GM23248 (cell line): ENCODE measurements around the gene SEL1L. TPM values are rescaled to one million over a fixed set of nuclear protein-coding genes. Genes with fewer than 3 reads are reported as not detected.
"Not testable (repeated sequence)": the region's sequence is repeated elsewhere in the genome, so short reads cannot be mapped to it uniquely, and the experiment has no call there.

ENCODE experiments used
- DNase-seq: peaks from one replicate; pipeline ENCODE4 v3.0.0-alpha.2; 2015
- H2AFZ ChIP-seq: fragments of 200-600 bp; sonication (generic); 2 replicates; pipeline ENCODE4 v1.6.1; 2016; ENCODE audit warnings: antibody characterized with exemption
- H3F3A ChIP-seq: fragments of 200-600 bp; sonication (generic); 2 replicates; pipeline ENCODE4 v1.6.1; 2016; ENCODE audit warnings: mild to moderate bottlenecking, antibody characterized with exemption, mixed run types; ENCODE audit not compliant: insufficient read depth
- H3K27ac ChIP-seq: fragments of 200-600 bp; sonication (generic); 2 replicates; pipeline ENCODE4 v1.5.1; 2016; ENCODE audit warnings: mild to moderate bottlenecking
- H3K27me3 ChIP-seq: fragments of 200-600 bp; sonication (generic); replicated peaks from 2 replicates; pipeline ENCODE4 v1.6.1; 2016; ENCODE audit warnings: mild to moderate bottlenecking; ENCODE audit not compliant: insufficient read depth
- H3K36me3 ChIP-seq: fragments of 200-600 bp; sonication (generic); 2 replicates; pipeline ENCODE4 v1.6.1; 2016; ENCODE audit warnings: low read depth, mild to moderate bottlenecking
- H3K4me1 ChIP-seq: fragments of 200-600 bp; sonication (generic); 2 replicates; pipeline ENCODE4 v1.6.1; 2016; ENCODE audit warnings: mild to moderate bottlenecking; ENCODE audit not compliant: insufficient read depth
- H3K4me2 ChIP-seq: fragments of 200-600 bp; sonication (generic); one replicate; pipeline ENCODE4 v1.6.1; 2016; ENCODE audit warnings: mild to moderate bottlenecking; ENCODE audit not compliant: unreplicated experiment
- H3K4me3 ChIP-seq: fragments of 200-600 bp; sonication (generic); 2 replicates; pipeline ENCODE4 v1.5.1; 2016; ENCODE audit warnings: mild to moderate bottlenecking
- H3K79me2 ChIP-seq: fragments of 200-600 bp; sonication (generic); 2 replicates; pipeline ENCODE4 v1.6.1; 2016; ENCODE audit warnings: mild to moderate bottlenecking; ENCODE audit not compliant: insufficient read depth
- H3K9ac ChIP-seq: fragments of 200-600 bp; sonication (generic); 2 replicates; pipeline ENCODE4 v1.6.1; 2016; ENCODE audit warnings: mild to moderate bottlenecking
- H3K9me2 ChIP-seq: fragments of 200-600 bp; sonication (generic); 2 replicates; pipeline ENCODE4 v1.6.1; 2016; ENCODE audit warnings: mixed run types, mild to moderate bottlenecking, moderate library complexity; ENCODE audit not compliant: insufficient read depth
- H3K9me3 ChIP-seq: fragments of 200-600 bp; sonication (generic); one replicate; pipeline ENCODE4 v1.6.1; 2017; ENCODE audit warnings: low read depth
- H4K20me1 ChIP-seq: fragments of 200-600 bp; sonication (generic); 2 replicates; pipeline ENCODE4 v1.6.0; 2016; ENCODE audit not compliant: insufficient read depth
- EZH2 ChIP-seq: fragments of 200-600 bp; sonication (generic); IDR thresholded peaks from 2 replicates; pipeline ENCODE4 v1.6.1; 2018; ENCODE audit warnings: antibody characterized with exemption, mild to moderate bottlenecking; ENCODE audit not compliant: insufficient read depth, poor library complexity, severe bottlenecking
- EZH2phosphoT487 ChIP-seq: fragments of 200-600 bp; sonication (generic); IDR thresholded peaks from 2 replicates; pipeline ENCODE4 v1.6.1; 2018; ENCODE audit warnings: antibody characterized with exemption, moderate library complexity, mild to moderate bottlenecking, low read depth; ENCODE audit not compliant: insufficient read depth
- WGBS, 2 experiments: methylation state at CpG; one replicate each; pipeline ENCODE4 v1.1.6; 2015 to 2017; ENCODE audit warnings: low lambda C conversion rate in 2 of 2, low coverage in 1 of 2; ENCODE audit errors: missing lambda C conversion rate in 2 of 2; 5-methylcytosine and 5-hydroxymethylcytosine counted together
- in situ Hi-C: fragments of 300-500 bp; cut with MboI; formaldehyde crosslinking; loops from 2 replicates; pipeline ENCODE4 v1.15.0; 2020
- polyA plus RNA-seq: library from polyadenylated mRNA; unstranded; fragments of >200 nt; fragmentation: Nextera tagmentation; extraction: Ambion mirVana; gene quantifications from 2 replicates; pipeline ENCODE4 v1.2.1, GENCODE V29; 2016
- total RNA-seq: library from RNA; depleted of rRNA; stranded (reverse); fragments of >200 nt; shearing (Covaris generic); gene quantifications from 2 replicates; pipeline ENCODE4 v1.2.3, GENCODE V29; 2014

The SEL1L gene
- total and polyA plus RNA-seq, 2 experiments from 2014 or later, result 49.4 to 69.2 TPM

GRCh38 chr14:81473456-81474147 lies 60.1 kb downstream of the SEL1L start:
- Histone ChIP-seq H3K27ac (no peak overlapping the region), H3K4me1 (no peaks in the 10 kb centered on the region), H3K9me2 (no peaks in the 10 kb centered on the region), H3K9me3 (no peaks in the 10 kb centered on the region), H3K36me3 (peaks cover 36% of the 10 kb centered on the region), H3K9ac (no peak overlapping the region), H2AFZ (no peak overlapping the region), H4K20me1 (no peaks in the 10 kb centered on the region), H3K27me3 (no peaks in the 10 kb centered on the region), H3K4me3 (no peak overlapping the region), H3K79me2 (no peaks in the 10 kb centered on the region), H3F3A (no peaks in the 10 kb centered on the region), H3K4me2 (no peak overlapping the region)
- WGBS, 2 experiments, result 50 to 58% methylated on average over 3 of the region's 3 CpGs
- DNase-seq, result no peak
- TF ChIP-seq EZH2 (no peak), EZH2phosphoT487 (no peak)
- in situ Hi-C loops, result loop anchor here (25.0 kb wide), 1 partner anchor 486 kb away; no protein-coding TSS in a partner anchor

DNA sequence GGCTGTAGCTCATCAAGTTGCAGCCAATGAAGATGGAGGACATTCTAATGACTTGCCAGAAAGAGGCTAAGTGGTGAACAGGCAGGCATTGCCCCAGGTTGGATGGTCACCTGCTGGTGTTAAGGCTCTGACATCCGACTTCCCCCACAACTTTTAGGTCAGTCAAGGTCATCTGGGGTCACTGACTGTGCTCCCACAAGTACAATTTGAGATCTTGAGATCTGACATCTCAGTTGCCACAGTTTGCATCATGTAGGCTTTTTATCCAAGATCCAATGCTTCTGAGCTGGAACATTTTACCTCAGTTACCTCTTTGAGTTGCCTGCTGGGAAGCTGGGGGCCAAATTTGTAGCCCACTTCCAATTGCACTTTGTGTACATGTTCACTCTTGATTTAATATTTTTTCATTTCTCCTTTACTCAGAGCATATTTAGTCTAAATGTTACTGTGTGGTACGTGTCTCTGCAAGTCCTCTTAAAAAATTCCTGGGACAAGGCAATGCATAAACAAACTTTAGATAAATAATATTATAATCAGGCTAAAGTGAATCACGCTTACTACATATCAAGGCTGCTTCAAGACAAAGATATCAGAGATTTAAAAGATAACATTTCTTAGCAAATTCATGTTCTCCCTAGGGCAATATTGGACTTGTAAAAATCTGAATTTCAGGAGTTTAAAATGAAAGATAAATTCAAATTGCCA lies 61.4 kb downstream of the SEL1L start:
- in situ Hi-C loops, result loop anchor here (25.0 kb wide), 1 partner anchor 485 kb away; no protein-coding TSS in a partner anchor
- no peaks in the 10 kb centered on the region for H3K79me2 ChIP-seq
- no peaks in the 10 kb centered on the region for H3K4me1 ChIP-seq
- TF ChIP-seq EZH2phosphoT487 (no peak), EZH2 (no peak)
- no peaks in the 10 kb centered on the region for H4K20me1 ChIP-seq
- H3K9me2 ChIP-seq, result no peaks in the 10 kb centered on the region
- peaks cover 28% of the 10 kb centered on the region for H3K36me3 ChIP-seq
- no peaks in the 10 kb centered on the region for H3K9me3 ChIP-seq
- no peak overlapping the region for H3K4me3 ChIP-seq
- DNase-seq, result no peak
- H2AFZ ChIP-seq, result no peak overlapping the region
- no peaks in the 10 kb centered on the region for H3F3A ChIP-seq
- 77 to 81% methylated on average over 3 of the region's 3 CpGs for WGBS, 2 experiments
- no peak overlapping the region for H3K4me2 ChIP-seq
- H3K9ac ChIP-seq, result no peak overlapping the region
- no peak overlapping the region for H3K27ac ChIP-seq
- H3K27me3 ChIP-seq, result no peaks in the 10 kb centered on the region

DNA sequence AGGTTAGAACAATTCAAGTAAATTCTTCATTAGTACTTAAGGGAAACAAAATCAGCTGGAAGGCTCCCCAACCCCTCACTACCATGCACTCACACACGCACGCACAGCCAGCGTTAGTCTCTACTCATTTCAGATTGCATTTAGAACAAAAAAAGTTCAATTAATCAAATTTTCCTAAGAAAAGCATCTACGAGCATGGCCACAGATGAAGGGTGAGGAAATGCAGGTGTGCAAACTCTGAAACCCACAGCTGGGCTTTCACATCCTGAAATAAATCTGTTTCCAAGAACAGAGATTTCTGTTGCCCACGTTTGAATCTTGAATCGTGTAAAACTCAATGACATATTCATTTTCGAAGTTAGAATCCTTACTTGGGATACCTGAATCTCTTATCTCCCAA lies 62.6 kb downstream of the SEL1L start:
- no peaks in the 10 kb centered on the region for H3K9me2 ChIP-seq
- H3K9me3 ChIP-seq, result no peaks in the 10 kb centered on the region
- no peaks in the 10 kb centered on the region for H3K4me1 ChIP-seq
- H3K79me2 ChIP-seq, result no peaks in the 10 kb centered on the region
- H3K27ac ChIP-seq, result no peak overlapping the region
- TF ChIP-seq EZH2phosphoT487 (no peak), EZH2 (no peak)
- H3K4me3 ChIP-seq, result no peak overlapping the region
- H3K27me3 ChIP-seq, result no peaks in the 10 kb centered on the region; the same call in 1 of the 2 replicates
- no peak for DNase-seq
- H3K4me2 ChIP-seq, result no peak overlapping the region
- in situ Hi-C loops, result loop anchor here (25.0 kb wide), 1 partner anchor 484 kb away; no protein-coding TSS in a partner anchor
- 73 to 75% methylated on average over 7 of the region's 7 CpGs for WGBS, 2 experiments
- H2AFZ ChIP-seq, result no peak overlapping the region
- H3F3A ChIP-seq, result no peaks in the 10 kb centered on the region
- peaks cover 18% of the 10 kb centered on the region for H3K36me3 ChIP-seq
- no peak overlapping the region for H3K9ac ChIP-seq
- no peaks in the 10 kb centered on the region for H4K20me1 ChIP-seq

DNA sequence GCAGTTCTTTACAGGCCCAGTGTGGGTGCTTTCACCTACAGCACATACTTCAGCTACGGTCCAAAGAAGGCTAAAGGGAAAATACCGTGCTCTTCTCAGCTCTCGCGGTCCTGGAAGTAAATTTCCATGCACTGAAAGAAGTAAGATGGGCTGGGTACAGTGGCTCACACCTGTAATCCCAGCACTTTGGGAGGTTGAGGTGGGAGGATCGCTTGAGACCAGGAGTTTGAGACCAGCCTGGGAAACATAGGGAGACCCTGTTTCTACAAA lies 63.2 kb downstream of the SEL1L start:
- H2AFZ ChIP-seq, H3K27ac ChIP-seq: not testable (repeated sequence)

More for the DNA sequence above, 63.2 kb downstream of the SEL1L start:
- H3K4me2 ChIP-seq, H3K79me2 ChIP-seq, H3F3A ChIP-seq, H3K4me3 ChIP-seq, H3K27me3 ChIP-seq, H3K9me3 ChIP-seq, H3K4me1 ChIP-seq, H3K9ac ChIP-seq, H3K9me2 ChIP-seq, H4K20me1 ChIP-seq, DNase-seq: not testable (repeated sequence)
- WGBS, 2 experiments, result 85 to 86% methylated on average over 5 of the region's 5 CpGs
- peaks cover 12% of the 10 kb centered on the region for H3K36me3 ChIP-seq
- in situ Hi-C loops, result loop anchor here (25.0 kb wide), 1 partner anchor 483 kb away; no protein-coding TSS in a partner anchor
